GM19372 (cell line): ENCODE data around the gene DRICH1.
"Not testable (repeated sequence)": the region's sequence is repeated elsewhere in the genome, so short reads cannot be mapped to it uniquely, and the experiment has no call there.

Experiments
- ATAC-seq: cut with Tn5 transposase; IDR thresholded peaks from one replicate; pipeline ENCODE4 v1.9.1; 2021; ENCODE audit warnings: mild to moderate bottlenecking, low read depth, moderate library complexity; ENCODE audit not compliant: unreplicated experiment

DRICH1 gene

DNA sequence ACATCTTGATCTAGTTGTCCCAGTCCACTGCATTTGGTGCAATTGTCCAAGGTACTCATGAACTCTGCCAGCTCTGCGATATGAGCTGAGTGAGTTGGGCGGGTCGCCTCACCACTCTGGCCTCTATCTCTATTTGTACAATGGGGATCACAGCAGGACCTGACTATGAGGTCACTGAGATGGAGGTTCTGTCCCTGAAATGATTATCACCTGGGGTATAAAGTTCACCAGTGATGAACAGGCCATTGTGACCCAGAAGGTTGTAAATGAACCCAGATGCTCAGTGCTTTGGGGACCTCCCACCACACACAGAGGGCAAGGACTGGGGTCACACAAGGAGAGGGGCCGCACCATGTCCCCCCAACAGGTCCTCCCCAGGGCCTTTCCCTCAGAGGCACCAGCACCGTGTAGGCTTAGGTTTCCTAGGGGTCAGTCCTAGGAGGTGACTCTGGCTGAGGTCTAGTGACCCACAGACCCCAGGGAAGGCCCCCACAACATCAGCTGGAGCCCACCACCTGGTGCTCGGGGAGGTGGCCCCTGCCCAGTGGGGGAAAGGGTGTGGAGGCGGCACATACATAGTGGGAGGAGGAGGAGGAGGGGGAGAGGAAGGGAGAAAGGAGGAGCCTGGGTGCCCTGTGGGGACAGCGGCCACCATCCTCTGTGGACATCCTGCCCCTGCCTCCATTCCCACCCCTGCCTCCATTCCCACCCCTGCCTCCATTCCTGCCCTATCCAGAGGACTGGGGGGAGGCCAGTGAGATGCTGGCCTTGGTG lies 27.0 kb downstream of the DRICH1 start:
- no peak for ATAC-seq

DNA sequence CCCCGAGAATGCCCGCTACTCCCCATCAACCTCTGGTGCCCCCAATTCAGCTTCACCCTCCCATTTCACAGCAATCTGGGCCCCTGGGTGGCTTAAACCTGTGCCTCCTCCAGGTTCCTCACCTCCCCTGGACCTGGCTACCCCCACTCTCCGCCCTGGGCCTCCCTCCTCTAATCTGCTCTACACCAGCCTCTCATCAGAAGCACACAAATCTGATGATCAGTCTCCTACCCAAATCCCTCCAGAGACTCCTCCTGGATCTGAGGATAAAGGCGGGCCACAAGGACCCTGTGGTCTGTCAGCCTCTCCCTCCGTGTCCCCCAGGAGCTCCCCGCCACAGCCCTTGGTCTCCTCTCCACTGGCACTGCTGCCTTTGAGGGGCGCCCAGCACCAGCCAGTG lies 28.9 kb downstream of the DRICH1 start:
- no peak for ATAC-seq

DNA sequence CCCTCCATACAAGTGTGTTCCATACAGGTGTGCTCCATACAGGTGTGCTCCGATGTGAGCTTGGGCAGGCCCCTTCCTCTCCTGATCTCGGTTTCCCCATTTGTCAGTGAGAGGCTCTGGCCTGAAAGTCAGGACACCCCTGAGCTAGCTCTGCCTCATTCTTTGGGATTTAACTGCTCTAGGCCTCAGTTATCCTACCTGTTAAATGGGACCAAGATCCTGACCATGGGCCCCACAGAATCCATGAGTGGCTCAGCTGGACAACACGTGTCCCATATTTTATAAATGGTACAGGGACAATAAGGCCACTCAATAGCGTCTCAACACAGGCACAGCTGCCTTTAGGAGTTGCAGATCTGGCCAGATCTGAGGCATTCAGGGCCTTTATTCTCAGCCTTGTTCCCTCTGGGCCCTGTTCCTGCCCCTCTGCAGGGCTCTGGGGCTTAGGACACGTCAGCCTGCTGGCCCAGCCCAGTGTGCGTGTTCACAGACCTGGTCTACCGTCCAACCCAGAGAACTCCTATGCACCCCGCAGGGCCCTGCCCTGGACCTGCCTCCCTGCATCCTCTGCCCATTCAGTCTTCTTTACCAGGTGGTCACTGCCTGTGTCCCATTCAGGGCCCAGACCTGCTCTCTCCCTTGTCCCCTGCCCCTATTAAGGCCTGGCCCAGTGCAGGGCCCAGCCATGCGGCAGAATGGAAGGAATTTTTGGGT lies 33.2 kb downstream of the DRICH1 start:
- ATAC-seq = no peak

DNA sequence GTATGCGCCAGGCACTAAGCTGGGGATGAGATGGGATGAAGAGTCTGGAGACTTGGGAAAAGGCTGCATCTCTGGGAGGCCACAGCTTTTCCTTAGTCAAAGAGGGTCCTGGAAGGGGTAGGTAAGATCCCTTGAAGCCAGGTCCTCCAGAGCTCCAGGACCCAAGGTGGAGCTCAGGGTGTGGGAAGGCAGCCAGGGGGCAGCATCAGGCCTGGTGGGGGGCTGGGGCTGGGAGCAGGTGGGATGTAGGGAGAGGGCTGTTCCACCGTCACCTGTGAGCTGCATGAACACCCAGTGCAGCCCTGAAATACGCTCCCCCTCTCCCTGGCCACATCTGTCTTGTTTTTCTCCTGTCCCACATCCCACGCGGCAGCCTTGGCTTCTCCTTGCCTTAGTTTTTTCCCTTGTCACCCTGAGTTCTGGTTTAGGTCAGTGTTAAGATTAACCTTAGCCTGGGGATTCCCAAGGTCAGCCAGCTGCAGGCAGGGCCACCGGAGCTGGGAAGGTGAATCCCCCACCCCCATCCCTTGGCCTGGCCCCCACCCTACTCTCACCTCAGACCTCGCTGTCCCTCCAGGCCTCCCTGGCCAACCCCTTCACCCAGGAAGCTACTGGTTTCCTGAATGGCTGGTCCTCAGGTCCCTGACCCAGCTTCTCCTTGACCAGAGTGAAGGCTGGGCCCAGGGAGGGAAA lies 34.4 kb downstream of the DRICH1 start:
- ATAC-seq = not testable (repeated sequence)

DNA sequence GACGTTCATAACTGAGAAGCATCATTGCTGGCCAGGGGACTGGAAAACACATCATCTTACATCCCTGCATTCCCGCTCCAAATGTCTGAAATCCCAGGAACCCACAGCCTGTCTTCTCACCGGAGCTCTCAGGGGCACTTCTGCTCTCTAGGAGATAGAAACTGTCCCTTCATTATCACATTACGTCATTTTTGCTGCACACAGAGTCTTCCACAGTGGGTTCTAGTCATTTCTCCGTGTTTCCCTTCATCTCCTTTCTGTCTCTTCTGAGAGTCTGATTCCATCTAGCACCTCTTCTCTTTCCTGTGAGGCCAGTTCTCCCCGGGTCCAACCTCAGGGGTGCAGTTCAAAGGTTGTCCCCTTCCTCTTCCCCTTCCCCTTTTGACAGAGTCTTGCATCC lies 36.2 kb downstream of the DRICH1 start:
- not testable (repeated sequence) for ATAC-seq

DNA sequence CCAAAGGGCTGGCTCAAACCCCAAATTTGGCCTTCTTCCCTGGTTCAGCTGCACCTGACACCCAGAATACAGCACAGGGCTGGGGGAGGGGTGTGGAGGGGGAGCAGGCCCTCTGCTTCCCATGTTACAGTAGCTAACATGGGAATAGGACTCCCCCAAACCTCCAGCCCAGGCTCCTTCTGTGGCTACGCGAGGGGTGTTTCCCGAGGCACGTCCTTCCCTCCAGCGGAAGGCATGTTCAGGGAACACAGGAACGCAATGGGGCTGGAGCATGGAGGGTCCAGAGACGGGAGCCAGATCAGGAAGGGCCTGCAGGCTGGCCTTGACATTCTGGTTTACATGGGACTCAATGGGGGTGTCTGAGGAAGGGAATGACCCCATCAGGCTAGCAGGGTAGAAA lies 40.3 kb downstream of the DRICH1 start:
- ATAC-seq = no peak

DNA sequence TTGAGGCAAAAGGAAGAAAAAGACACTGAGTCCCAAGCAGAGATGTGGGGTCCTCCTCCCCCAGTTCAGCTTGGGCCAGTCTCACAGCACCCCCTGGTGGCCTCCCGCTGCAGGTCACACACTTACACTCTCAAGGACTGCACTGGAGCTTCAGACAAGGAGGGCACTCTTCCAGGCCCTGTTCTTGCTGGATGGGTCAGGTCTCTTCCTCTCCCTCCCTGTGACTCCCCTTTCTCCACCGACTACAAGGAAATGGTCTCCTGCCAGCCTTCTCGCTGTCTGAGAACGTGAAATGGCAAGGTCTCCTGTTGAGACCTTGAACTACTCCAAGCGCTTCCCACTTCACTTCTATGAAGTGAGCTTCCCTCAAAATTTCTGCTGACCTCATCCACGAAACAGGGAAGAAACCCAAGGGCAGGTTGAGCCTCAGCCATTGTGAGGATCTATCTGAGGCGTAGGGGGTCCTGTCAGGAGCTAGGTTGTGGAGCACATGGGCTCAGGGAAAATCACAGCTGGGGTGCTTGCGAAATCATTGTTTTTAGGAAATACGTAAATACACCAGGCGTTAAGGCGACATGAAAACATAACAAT lies 40.8 kb downstream of the DRICH1 start:
- no peak for ATAC-seq

DNA sequence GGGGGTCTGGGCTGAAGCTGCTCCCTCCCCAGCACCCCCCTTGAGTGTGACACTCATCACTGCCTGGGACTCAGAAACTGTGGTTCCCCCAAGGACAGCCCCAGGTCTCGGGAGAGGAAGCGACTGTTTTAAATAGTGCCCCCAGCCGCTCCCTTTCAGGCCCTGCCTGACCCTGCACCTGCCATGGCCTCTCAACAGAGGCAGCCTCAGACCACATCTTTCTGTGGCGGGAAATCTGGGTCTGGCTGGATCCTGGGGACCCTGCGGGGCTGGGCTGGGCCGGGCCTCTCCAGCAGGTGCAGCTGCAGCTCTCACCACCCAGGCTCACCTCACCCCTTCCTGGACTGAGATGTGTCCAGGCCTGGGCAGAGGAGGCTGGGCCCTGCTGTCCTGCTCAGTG lies 48.3 kb downstream of the DRICH1 start:
- ATAC-seq = no peak

DNA sequence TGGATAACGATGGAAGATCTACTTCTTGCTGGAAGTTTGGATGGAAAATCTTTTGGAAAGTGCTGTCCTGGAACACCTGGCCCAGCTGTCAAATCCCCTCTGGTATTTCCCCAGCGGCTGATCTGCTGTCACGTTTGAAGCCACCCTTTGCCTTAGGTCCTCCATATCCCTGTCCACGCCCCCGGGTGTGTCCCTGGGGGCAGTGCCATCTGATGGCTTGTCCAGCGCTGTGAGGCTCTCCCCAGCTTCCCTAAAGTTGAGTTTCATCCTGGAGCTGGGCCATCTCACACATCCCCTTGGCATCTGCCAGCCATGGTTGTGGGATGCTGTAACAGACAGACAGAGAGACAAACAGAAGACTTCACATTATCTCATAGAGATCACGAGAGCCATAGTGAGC lies 49.0 kb downstream of the DRICH1 start:
- ATAC-seq = no peak

DNA sequence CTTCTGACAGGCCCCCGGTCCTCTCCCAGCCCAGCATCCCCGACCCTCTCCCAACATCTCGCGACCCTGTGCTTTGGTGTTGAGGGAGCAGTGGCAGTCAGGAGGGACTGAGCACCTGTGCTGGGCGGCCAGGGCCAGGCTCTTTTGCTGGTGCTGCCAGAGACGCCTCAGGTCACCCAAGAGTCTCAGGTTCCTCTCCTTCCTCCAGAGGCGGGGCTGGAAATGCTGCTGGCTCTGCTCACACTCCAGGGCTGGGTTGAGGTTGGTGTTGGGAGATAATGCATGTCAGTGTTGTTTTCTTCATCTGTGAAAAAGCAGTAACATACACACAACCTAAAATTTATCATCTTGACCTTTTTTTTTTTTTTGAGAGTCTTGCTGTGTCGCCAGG lies 50.9 kb downstream of the DRICH1 start:
- ATAC-seq = no peak

DNA sequence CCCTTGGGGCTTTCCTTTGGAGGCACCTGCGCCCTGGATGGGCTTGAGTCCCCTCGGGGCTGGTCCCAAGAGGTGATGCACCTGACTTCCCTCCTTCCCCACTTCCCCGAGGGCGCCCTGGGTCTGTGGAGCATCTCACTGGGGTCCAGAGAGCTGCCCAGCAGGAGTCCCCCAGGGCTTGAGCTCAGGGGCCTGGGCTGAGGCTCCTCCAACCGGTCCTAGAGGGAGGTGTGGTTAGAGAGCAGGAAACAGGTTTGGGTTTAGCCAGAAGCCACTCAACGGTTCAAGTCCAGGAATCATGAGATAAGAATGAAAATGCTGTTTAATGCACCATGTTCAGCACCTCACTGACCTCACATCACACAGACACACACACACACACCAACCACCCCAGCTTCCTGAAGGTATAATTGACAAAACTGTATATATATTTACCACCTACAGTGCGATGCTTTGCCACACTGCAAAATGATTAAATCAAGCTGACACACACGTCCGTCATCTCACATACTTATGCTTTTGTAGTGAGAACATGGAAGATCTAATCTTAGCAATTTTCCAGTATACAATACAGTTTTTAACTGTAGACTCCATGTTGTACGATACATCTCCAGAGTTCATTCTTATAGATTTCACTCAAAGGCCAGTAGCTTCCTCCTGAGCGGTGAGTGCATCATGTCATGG lies 51.4 kb downstream of the DRICH1 start:
- ATAC-seq = no peak

DNA sequence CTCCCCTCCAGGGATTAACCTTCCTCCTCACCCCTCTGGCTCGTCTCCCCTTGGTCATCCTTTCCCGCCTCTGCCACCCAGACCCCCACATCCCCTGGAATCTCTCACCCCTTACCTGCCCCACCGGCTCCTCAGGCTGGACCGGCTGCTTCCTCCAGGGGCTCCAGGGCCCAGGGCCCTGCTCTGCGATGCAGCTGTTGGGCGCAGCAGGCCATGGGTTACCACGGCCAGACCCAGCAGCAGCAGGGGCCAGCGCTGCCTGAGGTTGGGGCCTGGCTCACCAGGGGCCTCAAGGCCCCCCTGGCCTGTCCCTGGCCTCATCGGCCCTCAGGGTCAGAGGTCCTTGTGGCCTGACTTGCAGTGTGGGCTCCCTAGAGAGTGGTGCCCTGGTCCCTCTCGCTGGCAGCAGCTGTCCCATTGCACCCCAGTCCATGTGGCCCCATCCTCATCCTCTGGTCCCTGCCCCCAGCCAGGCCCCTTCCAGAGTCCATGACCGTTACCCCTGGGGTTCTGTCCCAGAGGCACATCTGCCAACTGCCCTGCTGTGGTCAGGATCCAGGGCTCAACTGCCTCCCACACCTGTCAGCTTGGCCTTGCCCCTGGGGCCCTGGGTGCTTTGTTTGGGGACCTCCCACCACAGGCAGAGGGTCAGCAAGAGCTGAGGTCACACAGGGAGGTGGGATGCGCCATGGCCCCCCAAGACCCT lies 52.1 kb downstream of the DRICH1 start, which contains the start of gene IGLL1:
TSS of gene IGLL1 (minus strand) at position 421 of the 706 bp plus-strand sequence. CDS start at position 321, 100 bp downstream.
- ATAC-seq = no peak

DNA sequence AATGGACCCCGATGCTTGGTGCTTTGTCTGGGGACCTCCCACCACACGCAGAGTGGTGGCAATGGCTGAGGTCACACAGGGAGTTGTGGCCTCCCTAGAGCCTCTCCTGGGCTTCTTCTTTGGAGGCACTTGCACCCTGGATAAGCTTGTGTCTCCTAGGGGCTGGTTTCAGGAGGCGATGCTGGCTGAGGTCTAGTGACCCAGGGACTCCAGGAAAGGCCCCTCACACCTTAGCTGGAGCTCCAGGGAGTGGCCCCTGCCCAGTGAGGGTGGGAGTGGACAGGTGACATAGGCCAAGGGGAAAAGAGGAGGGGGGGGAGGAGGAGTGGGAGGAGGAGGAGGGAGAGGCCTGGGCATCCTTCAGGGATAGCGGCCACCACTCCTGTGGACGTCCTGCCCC lies 52.8 kb downstream of the DRICH1 start:
- no peak for ATAC-seq

DNA sequence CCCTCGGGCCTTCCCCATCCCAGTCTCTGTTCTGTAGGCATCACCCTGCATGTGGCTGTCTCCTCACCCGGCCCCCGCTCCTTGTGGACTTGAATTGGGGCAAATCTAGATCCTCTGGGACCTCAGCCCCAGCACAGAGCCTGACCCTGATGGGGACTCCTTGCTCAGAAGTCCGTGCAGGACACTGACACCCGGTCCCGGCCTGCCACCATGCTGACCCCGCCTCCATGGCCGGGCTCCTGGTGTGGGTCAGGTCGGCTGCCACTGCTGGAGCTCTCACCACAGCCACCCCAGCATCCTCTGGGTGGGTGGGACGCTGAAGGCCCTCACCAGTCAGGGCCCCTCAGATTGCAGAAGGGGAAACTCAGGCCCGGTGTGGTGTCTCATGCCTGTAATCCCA lies 53.8 kb downstream of the DRICH1 start:
- ATAC-seq = no peak

DNA sequence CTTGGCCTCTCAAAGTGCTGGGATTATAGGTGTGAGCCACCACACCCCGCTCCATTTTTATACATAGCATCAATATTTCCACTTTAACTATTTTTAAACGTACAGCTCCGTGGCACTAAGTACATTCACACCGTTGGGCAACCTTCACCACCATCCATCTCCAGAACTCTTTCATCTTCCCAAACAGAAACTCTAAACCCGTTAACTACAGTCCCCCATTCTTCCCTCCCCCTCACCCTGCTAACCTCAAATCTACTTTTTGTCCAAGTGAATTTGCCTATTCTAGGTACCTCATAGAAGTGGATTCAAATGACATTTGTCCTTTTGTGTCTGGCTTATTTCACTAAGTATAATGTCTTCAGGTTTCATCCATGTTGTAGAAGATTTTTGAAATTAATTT lies 55.4 kb downstream of the DRICH1 start:
- no peak for ATAC-seq

DNA sequence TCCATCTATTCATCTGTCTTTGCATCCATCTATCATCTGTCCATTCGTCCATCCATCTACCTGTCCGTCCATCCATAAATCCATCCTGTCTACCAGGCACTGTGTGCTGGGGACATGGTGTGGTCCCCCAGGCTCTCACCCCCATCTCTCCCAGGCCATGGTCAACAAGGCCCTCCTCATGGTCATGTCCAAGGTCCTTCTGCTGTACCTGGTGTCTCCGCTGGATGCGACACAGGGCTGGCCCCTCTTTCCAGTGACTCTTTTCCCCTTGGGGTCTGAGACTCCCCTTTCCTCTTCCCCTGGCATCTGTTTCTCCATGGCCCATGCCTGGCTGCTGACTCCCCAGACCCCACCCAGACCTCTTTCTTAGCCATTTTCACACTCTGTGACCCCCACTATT lies 56.5 kb downstream of the DRICH1 start:
- no peak for ATAC-seq

DNA sequence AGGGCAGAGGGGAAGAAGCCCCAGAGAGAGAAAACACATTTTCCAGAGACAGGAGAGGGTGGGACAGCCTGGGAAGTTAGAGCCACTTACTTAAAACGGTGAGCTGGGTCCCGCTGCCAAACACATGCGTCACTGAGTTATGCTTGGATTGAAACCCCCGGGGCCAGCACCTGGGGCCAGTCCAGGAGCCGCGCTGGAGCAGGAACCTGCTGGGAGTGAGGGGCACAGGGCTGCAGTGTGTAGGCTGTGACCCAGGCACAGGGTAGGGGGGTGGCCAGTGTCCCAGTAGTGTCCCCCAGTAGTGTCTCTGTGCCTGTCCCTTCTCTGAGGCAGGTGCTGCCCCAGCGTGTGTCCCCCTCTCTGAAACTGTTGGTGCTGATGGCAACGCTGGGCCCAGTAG lies 57.2 kb downstream of the DRICH1 start:
- ATAC-seq = no peak

DNA sequence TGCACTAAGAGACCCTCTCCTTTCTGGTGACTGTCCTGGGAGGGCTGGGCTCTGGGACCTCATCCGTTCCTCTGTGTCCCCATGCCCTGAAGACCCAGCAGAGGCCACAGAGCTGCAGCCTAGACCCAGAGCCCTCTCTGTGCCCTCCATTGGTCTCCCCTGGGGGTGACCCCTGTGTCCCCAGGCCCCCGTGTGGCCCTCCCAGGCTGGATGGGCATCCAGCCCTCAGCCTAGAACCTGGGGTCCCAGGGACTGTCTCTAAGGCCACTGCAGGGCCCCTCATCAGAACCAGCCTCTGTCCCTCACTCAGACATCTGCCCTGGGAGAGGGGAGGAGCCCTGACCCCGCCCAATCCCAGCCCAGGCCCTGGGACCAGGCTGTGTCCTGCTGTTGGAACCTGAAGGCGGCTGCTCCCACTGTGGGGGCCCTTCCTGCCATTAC lies 57.7 kb downstream of the DRICH1 start:
- ATAC-seq = no peak

DNA sequence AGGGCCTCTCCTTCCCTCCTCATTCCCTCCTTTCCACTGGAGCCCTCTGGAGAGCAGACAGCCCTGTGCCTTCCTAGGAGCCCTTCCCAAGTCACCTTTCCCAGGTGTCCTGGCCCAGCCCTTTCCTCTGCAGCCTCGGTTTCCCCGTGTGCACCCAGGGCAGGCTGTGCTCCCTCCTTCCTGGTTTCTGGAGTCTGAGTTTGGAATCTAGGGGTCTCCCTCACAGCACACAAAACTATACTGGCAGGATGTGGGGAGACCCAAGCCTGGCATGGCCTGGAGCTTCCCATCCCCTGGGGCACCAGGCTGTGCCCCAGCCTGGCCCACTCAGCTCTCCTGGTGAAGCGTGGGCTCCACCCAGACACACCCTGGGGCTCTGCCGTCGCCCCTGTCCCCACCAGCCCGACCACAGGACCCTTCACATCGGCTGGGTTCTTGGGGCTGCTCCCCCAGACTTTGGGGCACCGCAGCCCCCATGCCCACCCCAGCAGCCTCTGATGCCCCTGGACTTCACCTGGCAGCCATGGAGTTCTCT lies 58.4 kb downstream of the DRICH1 start:
- not testable (repeated sequence) for ATAC-seq

DNA sequence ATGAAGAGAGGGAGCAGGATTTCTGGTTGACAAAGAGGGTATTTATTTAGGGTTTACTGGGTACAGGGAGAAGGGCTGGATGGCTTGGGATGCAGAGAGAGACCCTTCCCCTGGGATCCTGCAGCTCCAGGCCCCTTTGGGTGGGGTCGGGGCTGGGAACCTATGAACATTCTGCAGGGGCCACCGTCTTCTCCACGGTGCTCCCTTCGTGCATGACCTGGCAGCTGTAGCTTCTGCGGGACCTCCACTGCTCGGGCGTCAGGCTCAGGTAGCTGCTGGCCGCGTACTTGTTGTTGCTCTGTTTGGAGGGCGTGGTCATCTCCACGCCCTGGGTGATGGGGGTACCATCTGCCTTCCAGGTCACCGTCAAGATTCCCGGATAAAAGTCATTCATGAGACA lies 59.0 kb downstream of the DRICH1 start:
- not testable (repeated sequence) for ATAC-seq
